ENCODE data around the gene ST8SIA1. TPM values are rescaled to one million over a fixed set of nuclear protein-coding genes. Genes with fewer than 3 reads are reported as not detected.

The ST8SIA1 gene
- total RNA-seq, 2 donors from 2014 or later, result 1.2 to 2.7 TPM

DNA sequence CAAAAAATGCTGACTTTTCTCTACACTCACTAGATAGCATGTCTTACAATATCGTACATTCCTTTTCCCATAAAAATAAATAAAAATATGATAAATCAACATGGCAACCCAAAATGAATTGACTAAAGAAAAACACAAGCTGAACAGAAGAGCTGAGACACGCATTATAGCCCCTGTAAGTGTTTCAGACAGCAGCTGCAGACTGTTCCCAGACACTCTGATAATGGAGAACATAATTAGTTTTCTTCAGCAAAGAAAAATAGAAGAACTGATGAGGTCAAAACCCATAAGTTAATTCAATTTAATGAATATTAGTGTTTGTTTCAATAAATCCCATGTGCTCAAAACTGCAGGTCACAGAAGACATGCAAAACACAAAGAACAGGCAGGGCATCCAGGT, 23.8 kb downstream of the ST8SIA1 start:
- Histone ChIP-seq H3K4me3 (no peak overlapping the region), H3K27ac (no peak overlapping the region), H3K36me3 (no peaks in the 10 kb centered on the region), H3K9me3 (no peaks in the 10 kb centered on the region), H3K4me1 (no peaks in the 10 kb centered on the region), H3K9ac (ENCODE audit: low read depth in 2 of 2, low read length in 2 of 2) (no peak overlapping the region), H3K27me3 (no peaks in the 10 kb centered on the region)
- DNase-seq, result no peak
- intact Hi-C loops (cut with DNase I), result no loop called here
- TF ChIP-seq, protein P1, sequence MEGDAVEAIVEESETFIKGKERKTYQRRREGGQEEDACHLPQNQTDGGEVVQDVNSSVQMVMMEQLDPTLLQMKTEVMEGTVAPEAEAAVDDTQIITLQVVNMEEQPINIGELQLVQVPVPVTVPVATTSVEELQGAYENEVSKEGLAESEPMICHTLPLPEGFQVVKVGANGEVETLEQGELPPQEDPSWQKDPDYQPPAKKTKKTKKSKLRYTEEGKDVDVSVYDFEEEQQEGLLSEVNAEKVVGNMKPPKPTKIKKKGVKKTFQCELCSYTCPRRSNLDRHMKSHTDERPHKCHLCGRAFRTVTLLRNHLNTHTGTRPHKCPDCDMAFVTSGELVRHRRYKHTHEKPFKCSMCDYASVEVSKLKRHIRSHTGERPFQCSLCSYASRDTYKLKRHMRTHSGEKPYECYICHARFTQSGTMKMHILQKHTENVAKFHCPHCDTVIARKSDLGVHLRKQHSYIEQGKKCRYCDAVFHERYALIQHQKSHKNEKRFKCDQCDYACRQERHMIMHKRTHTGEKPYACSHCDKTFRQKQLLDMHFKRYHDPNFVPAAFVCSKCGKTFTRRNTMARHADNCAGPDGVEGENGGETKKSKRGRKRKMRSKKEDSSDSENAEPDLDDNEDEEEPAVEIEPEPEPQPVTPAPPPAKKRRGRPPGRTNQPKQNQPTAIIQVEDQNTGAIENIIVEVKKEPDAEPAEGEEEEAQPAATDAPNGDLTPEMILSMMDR (IDR thresholded peaks at IDR 0.05), result no peak

DNA sequence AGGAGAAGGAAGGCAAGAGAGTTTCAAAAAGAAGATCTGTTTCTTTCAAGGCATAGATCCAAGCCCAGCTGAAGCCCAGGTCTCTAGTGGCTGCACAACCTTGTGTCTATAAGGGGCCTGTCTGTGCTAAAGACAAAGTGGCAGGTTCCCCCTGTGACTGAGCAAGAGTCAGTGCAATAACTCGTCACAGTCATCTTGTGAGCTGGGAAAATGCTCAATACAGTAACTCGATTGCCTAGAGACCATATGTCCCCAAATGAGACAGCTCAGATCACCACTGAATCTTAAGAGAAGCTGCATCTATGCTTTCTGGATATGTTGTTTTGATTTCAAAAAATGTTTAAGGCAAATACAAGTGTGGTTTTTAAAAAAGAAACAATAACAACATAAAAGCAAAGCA, 24.2 kb downstream of the ST8SIA1 start:
- H3K27me3 ChIP-seq, result no peaks in the 10 kb centered on the region
- DNase-seq, result no peak
- intact Hi-C loops (cut with DNase I), result no loop called here
- H3K4me1 ChIP-seq, result no peaks in the 10 kb centered on the region
- H3K27ac ChIP-seq, result no peak overlapping the region
- no peak overlapping the region for H3K9ac ChIP-seq (ENCODE audit: low read depth in 2 of 2, low read length in 2 of 2)
- H3K9me3 ChIP-seq, result no peaks in the 10 kb centered on the region
- TF ChIP-seq, protein P1 (IDR thresholded peaks at IDR 0.05), result no peak
- H3K4me3 ChIP-seq, result no peak overlapping the region
- no peaks in the 10 kb centered on the region for H3K36me3 ChIP-seq

DNA sequence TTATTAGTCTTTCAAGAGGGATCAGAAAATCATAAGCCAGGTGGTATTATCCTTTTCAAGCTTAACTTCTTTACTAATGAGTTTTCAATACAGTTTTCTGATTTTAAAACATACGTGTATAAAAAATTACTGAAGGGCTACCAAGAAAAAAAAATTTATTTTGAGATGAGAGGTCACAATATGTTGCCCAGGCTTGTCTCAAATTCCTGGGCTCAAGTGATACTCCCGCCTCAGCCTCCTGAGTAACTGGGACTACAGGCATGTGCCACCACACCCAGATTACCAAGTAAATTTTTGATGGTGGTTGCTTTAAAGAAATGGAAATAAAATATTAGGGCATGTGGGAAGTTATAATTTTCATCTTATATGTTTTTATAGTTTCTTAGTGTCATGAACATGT, 26.7 kb downstream of the ST8SIA1 start:
- no peaks in the 10 kb centered on the region for H3K9me3 ChIP-seq
- no peaks in the 10 kb centered on the region for H3K4me1 ChIP-seq
- H3K4me3 ChIP-seq, result no peak overlapping the region
- H3K27ac ChIP-seq, result no peak overlapping the region
- TF ChIP-seq, protein P1 (IDR thresholded peaks at IDR 0.05), result no peak
- no peak overlapping the region for H3K9ac ChIP-seq (ENCODE audit: low read depth in 2 of 2, low read length in 2 of 2)
- no peaks in the 10 kb centered on the region for H3K36me3 ChIP-seq
- no peak for DNase-seq
- H3K27me3 ChIP-seq, result no peaks in the 10 kb centered on the region
- intact Hi-C loops (cut with DNase I), result no loop called here

DNA sequence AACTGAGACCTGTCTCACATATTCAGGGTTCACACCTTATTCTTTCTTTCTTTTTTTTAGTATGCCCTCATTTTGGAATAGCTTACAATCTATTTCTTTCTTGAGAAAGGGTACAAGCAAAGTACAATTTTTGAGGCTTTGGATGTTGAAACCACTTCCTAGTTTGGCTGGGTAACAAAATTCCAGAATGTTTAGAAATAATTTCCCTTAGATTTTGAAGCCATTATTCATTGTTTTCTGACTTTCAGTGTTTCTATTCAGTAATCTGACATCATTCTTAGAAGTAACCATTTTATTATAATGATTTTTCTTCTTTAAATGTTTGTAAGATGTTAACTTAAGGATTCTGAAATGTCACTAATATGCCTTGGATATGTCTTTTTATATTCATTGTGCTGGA, 28.2 kb downstream of the ST8SIA1 start:
- H3K4me1 ChIP-seq, result no peaks in the 10 kb centered on the region
- no peak for DNase-seq
- H3K27ac ChIP-seq, result no peak overlapping the region
- no peaks in the 10 kb centered on the region for H3K9me3 ChIP-seq
- no peaks in the 10 kb centered on the region for H3K27me3 ChIP-seq
- no peak overlapping the region for H3K4me3 ChIP-seq
- intact Hi-C loops (cut with DNase I), result no loop called here
- TF ChIP-seq, protein P1 (IDR thresholded peaks at IDR 0.05), result no peak
- no peak overlapping the region for H3K9ac ChIP-seq (ENCODE audit: low read depth in 2 of 2, low read length in 2 of 2)
- no peaks in the 10 kb centered on the region for H3K36me3 ChIP-seq

DNA sequence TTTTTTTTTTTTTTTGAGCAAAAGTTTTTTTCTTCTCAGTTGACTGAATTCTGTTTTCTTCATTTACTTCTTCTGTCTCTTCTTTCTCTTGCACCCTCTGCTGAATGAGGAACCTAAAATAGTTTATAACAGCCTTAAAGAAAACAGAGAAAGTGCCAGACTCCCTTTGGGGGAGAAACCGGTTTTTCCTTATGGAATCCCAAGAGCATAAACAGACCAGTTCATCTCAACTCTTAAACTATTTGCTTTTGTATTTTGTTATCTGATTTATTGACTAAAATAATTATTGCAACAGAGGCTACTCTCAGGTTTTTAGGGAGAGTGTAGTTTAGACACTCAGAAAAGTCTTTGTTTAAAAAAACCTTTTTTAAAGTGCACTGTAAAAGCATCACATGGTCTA, 30.2 kb downstream of the ST8SIA1 start:
- H3K36me3 ChIP-seq, result no peaks in the 10 kb centered on the region
- no peaks in the 10 kb centered on the region for H3K4me1 ChIP-seq
- no peak overlapping the region for H3K27ac ChIP-seq
- H3K4me3 ChIP-seq, result no peak overlapping the region
- H3K9ac ChIP-seq (ENCODE audit: low read depth in 2 of 2, low read length in 2 of 2), result no peak overlapping the region
- no peak for DNase-seq
- no peaks in the 10 kb centered on the region for H3K9me3 ChIP-seq
- H3K27me3 ChIP-seq, result no peaks in the 10 kb centered on the region
- intact Hi-C loops (cut with DNase I), result no loop called here
- TF ChIP-seq, protein P1 (IDR thresholded peaks at IDR 0.05), result no peak
